Measurements from ENCODE around the gene LIF. TPM values are rescaled to one million over a fixed set of nuclear protein-coding genes. Genes with fewer than 3 reads are reported as not detected.

Gene LIF
- polyA plus RNA-seq, 1 of the 3 experiments (the other 2 are of a cell fraction), result 24.6 TPM

- no peaks in the 10 kb centered on the region for H3K79me2 ChIP-seq (ENCODE audit: insufficient read depth)
- no peak overlapping the region for H2AFZ ChIP-seq (ENCODE audit: low read depth)
- H3F3A ChIP-seq (replicated peaks; ENCODE audit: insufficient read depth), result peaks cover 34% of the 10 kb centered on the region
- H3K9me2 ChIP-seq, result no peaks in the 10 kb centered on the region
- no peak overlapping the region for H3K27ac ChIP-seq (ENCODE audit: low read depth in 2 of 2, low read length in 1 of 2)
- 86% methylated on average over 8 of the region's 9 CpGs for WGBS (ENCODE audit: low lambda C conversion rate)
- H3K4me3 ChIP-seq (ENCODE audit: low read depth in 2 of 2, low read length in 1 of 2), result no peak overlapping the region
- no peaks in the 10 kb centered on the region for H4K20me1 ChIP-seq (ENCODE audit: insufficient read depth)
- no peak for DNase-seq
- no peak for TF ChIP-seq NFIC (IDR thresholded peaks at IDR 0.05; ENCODE audit: borderline replicate concordance)
- TF ChIP-seq TCF12 (IDR thresholded peaks at IDR 0.05), result no peak
- no peak for TF ChIP-seq EP300 (IDR thresholded peaks at IDR 0.05; ENCODE audit: borderline replicate concordance in 1 of 2, low read depth in 1 of 2, low read length in 1 of 2)
- TF ChIP-seq IRF3 (IDR thresholded peaks at IDR 0.05; ENCODE audit: low read depth, low read length), result no peak
- TF ChIP-seq EZH2phosphoT487 (IDR thresholded peaks at IDR 0.05; ENCODE audit: borderline replicate concordance, low read depth), result no peak
- no peak for TF ChIP-seq FOXJ3 (CRISPR knock-in tag; IDR thresholded peaks at IDR 0.05)
- TF ChIP-seq ZBTB33 (IDR thresholded peaks at IDR 0.05; ENCODE audit: borderline replicate concordance, low read depth), result no peak
- TF ChIP-seq REST (IDR thresholded peaks at IDR 0.05; ENCODE audit: low read depth, low read length), result no peak
- TF ChIP-seq CTCF (IDR thresholded peaks at IDR 0.05), result no peak
- TF ChIP-seq MAX (IDR thresholded peaks at IDR 0.05; ENCODE audit: low read depth), result no peak
- TF ChIP-seq MXI1 (IDR thresholded peaks at IDR 0.05; ENCODE audit: low read depth, low read length), result no peak
- TF ChIP-seq FOXM1 (IDR thresholded peaks at IDR 0.05; ENCODE audit: low read depth), result no peak
- no peak for TF ChIP-seq FOSL2 (IDR thresholded peaks at IDR 0.05; ENCODE audit: borderline replicate concordance, low read depth)
- TF ChIP-seq TEAD4 (IDR thresholded peaks at IDR 0.05; ENCODE audit: borderline replicate concordance, insufficient read depth), result no peak
- TF ChIP-seq POLR2AphosphoS5 (IDR thresholded peaks at IDR 0.05; ENCODE audit: low read depth, low read length), result no peak
- TF ChIP-seq NRF1 (IDR thresholded peaks at IDR 0.05; ENCODE audit: low read depth, low read length), result no peak
- H3K9ac ChIP-seq, result no peak overlapping the region
- H3K4me2 ChIP-seq, result no peak overlapping the region
- no peaks in the 10 kb centered on the region for H3K9me3 ChIP-seq
- H3K36me3 ChIP-seq (replicated peaks in 1 of 2; ENCODE audit: control insufficient read depth in 1 of 2, insufficient read depth in 2 of 2, low read length in 1 of 2), result no peaks in the 10 kb centered on the region
- POLR2A ChIA-PET, result interaction anchor here (0.7 kb wide), 1 partner anchor 1426 kb away, joined by 4 read pairs; no protein-coding TSS in a partner anchor
- peaks cover 24 to 35% of the 10 kb centered on the region in 2 experiments; a peak in 3 of 4 replicates for H3K4me1 ChIP-seq (ENCODE audit: control insufficient read depth in 1 of 2, insufficient read depth in 2 of 2, low read depth in 1 of 2, low read length in 1 of 2)
- CTCF ChIA-PET, result interaction anchor here (0.8 to 1.1 kb wide), 3 partner anchors 13 to 82 kb away, joined by 3 to 4 read pairs (median 3); partner anchors contain the start of gene LIF
- H3K27me3 ChIP-seq (ENCODE audit: insufficient read depth), result no peaks in the 10 kb centered on the region
Measured at GRCh38 chr22:30202531-30203006, 44.0 kb downstream of the LIF start.

Measured in SK-N-SH (cell line).